NB4 (cell line): ENCODE results near the gene FZD8.

Experiments used
- DNase-seq: peaks from one replicate; pipeline ENCODE4 v3.0.0; 2010; ENCODE audit warnings: low read depth
- H3K4me3 ChIP-seq: one replicate; pipeline ENCODE4 v1.5.1; 2011; ENCODE audit warnings: mild to moderate bottlenecking, low read depth, low read length, moderate library complexity
- CTCF ChIP-seq: IDR thresholded peaks from one replicate; pipeline ENCODE4 v1.5.1; 2012; ENCODE audit warnings: low read depth, low read length
- MAX ChIP-seq: IDR thresholded peaks from 2 replicates; pipeline ENCODE4 v1.6.1; 2011; ENCODE audit warnings: low read depth, low read length
- MYC ChIP-seq: IDR thresholded peaks from 2 replicates; pipeline ENCODE4 v1.6.1; 2011; ENCODE audit warnings: low read depth, low read length
- POLR2A ChIP-seq: IDR thresholded peaks from 2 replicates; pipeline ENCODE4 v1.6.1; 2011; ENCODE audit warnings: mild to moderate bottlenecking; ENCODE audit not compliant: insufficient read length; ENCODE audit errors: extremely low read depth

The FZD8 gene

GRCh38 chr10:35614312-35614711 lies 27.8 kb downstream of the FZD8 start:
- no peak overlapping the region for H3K4me3 ChIP-seq
- TF ChIP-seq MYC (no peak), CTCF (no peak), MAX (no peak)
- no peak for DNase-seq

- TF ChIP-seq CTCF (no peak), MYC (no peak), MAX (no peak), POLR2A (no peak)
- H3K4me3 ChIP-seq = no peak overlapping the region
- DNase-seq = peak; percentile 3
Observed at GRCh38 chr10:35613597-35614226, 28.4 kb downstream of the FZD8 start.

- no peak overlapping the region for H3K4me3 ChIP-seq
- no peak for TF ChIP-seq MYC
- TF ChIP-seq POLR2A = no peak
- no peak for TF ChIP-seq CTCF
- no peak for TF ChIP-seq MAX
- DNase-seq = no peak
Observed at GRCh38 chr10:35613107-35613440, 29.0 kb downstream of the FZD8 start.

GRCh38 chr10:35612385-35613106 lies 29.6 kb downstream of the FZD8 start:
- no peak for DNase-seq
- H3K4me3 ChIP-seq = no peak overlapping the region
- TF ChIP-seq CTCF (no peak), MYC (no peak), MAX (no peak), POLR2A (no peak)

GRCh38 chr10:35611750-35612149 lies 30.3 kb downstream of the FZD8 start:
- no peak overlapping the region for H3K4me3 ChIP-seq
- TF ChIP-seq MYC (no peak), CTCF (no peak), POLR2A (no peak), MAX (no peak)
- DNase-seq = peak; percentile 6
